RWPE2 (cell line): ENCODE results near the gene LARGE1.

Experiments
- ATAC-seq: fragments of 200-7000 bp; cut with Tn5 transposase; 3 replicates; pipeline ENCODE4 v1.9.1; 2021; ENCODE audit warnings: low read depth
- DNase-seq: peaks from one replicate; pipeline ENCODE4 v3.0.0-alpha.2; 2020; ENCODE audit warnings: low spot score
- H3K27ac ChIP-seq: fragments of 450-650 bp; 2 replicates; pipeline ENCODE4 v1.5.1; 2017; ENCODE audit warnings: mild to moderate bottlenecking; ENCODE audit not compliant: poor library complexity, severe bottlenecking
- H3K27me3 ChIP-seq: fragments of 250-450 bp; sonication (Bioruptor Pico); 2 replicates; pipeline ENCODE4 v1.5.1; 2021; ENCODE audit warnings: mild to moderate bottlenecking, moderate library complexity; ENCODE audit not compliant: insufficient read depth, poor library complexity, severe bottlenecking
- H3K36me3 ChIP-seq: fragments of 250-450 bp; sonication (Bioruptor Pico); 2 replicates; pipeline ENCODE4 v1.5.1; 2020; ENCODE audit warnings: low read depth, mild to moderate bottlenecking, moderate library complexity
- H3K4me1 ChIP-seq: fragments of 250-450 bp; sonication (Bioruptor Pico); 2 replicates; pipeline ENCODE4 v1.5.1; 2021; ENCODE audit warnings: mild to moderate bottlenecking, moderate library complexity; ENCODE audit not compliant: insufficient read depth, poor library complexity, severe bottlenecking
- H3K4me3 ChIP-seq: fragments of 250-450 bp; sonication (Bioruptor Pico); 2 replicates; pipeline ENCODE4 v1.5.1; 2021; ENCODE audit warnings: mild to moderate bottlenecking, moderate library complexity; ENCODE audit not compliant: severe bottlenecking
- H3K9me3 ChIP-seq: fragments of 250-450 bp; sonication (Bioruptor Pico); 2 replicates; pipeline ENCODE4 v1.5.1; 2021; ENCODE audit warnings: mild to moderate bottlenecking, moderate library complexity; ENCODE audit not compliant: severe bottlenecking
- TF ChIP-seq, protein P1 (sequence below): fragments of 450-650 bp; IDR thresholded peaks from one replicate; pipeline ENCODE4 v1.5.1; 2017; ENCODE audit warnings: mild to moderate bottlenecking, moderate library complexity; ENCODE audit not compliant: poor library complexity, severe bottlenecking

LARGE1 gene

DNA sequence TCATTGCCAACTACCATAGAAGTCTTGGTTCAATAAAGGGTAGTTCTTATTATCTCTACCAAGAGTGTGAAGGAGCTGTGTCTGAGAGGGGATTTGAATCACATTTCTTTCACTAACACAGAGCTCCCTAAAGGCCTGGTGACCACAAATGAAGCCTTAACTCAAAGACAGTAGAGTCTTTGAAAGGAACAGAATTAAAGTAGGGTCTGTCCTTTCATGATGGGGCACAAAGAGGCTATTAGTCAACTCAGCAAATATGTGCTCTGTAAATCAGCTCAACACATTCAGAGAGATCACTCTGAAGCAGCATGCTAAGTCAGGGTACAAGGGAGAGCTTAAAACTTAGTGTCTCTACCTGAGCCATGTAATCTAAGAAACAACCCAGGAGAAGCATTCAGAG lies 649.7 kb downstream of the LARGE1 start:
- Histone ChIP-seq H3K9me3 (no peaks in the 10 kb centered on the region), H3K36me3 (no peaks in the 10 kb centered on the region), H3K27ac (no peak overlapping the region), H3K4me1 (no peaks in the 10 kb centered on the region), H3K27me3 (no peaks in the 10 kb centered on the region), H3K4me3 (no peak overlapping the region)
- no peak for DNase-seq
- ATAC-seq: no peak
- TF ChIP-seq, protein P1, sequence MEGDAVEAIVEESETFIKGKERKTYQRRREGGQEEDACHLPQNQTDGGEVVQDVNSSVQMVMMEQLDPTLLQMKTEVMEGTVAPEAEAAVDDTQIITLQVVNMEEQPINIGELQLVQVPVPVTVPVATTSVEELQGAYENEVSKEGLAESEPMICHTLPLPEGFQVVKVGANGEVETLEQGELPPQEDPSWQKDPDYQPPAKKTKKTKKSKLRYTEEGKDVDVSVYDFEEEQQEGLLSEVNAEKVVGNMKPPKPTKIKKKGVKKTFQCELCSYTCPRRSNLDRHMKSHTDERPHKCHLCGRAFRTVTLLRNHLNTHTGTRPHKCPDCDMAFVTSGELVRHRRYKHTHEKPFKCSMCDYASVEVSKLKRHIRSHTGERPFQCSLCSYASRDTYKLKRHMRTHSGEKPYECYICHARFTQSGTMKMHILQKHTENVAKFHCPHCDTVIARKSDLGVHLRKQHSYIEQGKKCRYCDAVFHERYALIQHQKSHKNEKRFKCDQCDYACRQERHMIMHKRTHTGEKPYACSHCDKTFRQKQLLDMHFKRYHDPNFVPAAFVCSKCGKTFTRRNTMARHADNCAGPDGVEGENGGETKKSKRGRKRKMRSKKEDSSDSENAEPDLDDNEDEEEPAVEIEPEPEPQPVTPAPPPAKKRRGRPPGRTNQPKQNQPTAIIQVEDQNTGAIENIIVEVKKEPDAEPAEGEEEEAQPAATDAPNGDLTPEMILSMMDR: no peak

DNA sequence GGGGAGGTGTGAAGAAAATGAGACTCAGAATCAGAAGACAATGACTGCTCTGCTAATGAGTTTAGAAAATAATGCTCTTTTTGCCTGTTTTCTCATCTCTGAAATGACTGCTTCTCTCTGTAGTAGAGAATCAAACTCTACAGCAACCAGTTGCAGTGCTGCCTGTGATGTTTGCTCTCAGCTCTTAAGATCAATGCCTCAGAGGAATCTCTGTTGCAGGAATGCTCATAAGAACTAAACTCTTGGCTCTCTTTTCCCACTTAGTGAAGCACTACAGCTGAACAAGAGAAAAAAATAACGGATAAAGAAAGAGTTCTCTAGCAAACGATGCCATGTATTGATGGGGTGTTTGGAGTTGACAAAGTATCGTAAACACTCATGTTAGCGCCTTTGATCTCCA lies 658.6 kb downstream of the LARGE1 start:
- TF ChIP-seq, protein P1: no peak
- Histone ChIP-seq H3K27ac (no peak overlapping the region), H3K36me3 (no peaks in the 10 kb centered on the region), H3K4me1 (no peaks in the 10 kb centered on the region), H3K4me3 (no peak overlapping the region), H3K27me3 (no peaks in the 10 kb centered on the region), H3K9me3 (no peaks in the 10 kb centered on the region)
- ATAC-seq: no peak
- no peak for DNase-seq

DNA sequence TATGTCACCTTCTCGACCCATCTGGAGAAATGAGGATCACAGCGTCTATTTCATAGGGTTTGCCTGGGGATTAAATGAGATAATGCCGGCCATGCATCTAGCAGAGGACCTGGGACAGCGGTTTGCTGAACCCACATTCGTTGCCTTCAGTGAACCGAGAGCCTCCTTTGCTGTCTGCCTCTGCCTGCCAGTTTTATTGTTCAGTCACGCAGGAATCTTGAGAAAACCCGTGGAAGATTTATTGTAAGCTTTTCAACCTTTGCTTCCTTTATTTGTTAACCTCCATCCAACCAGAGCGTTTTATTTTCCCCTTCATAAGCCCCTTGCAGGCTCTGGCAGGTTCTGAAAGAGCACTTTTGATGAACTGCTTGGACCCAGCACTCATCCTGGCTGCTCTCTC lies 659.8 kb downstream of the LARGE1 start:
- ATAC-seq (no peak), DNase-seq (no peak)
- no peak overlapping the region for H3K4me3 ChIP-seq
- TF ChIP-seq, protein P1: no peak
- H3K27ac ChIP-seq: no peak overlapping the region
- no peaks in the 10 kb centered on the region for H3K36me3 ChIP-seq
- no peaks in the 10 kb centered on the region for H3K9me3 ChIP-seq
- no peaks in the 10 kb centered on the region for H3K27me3 ChIP-seq
- H3K4me1 ChIP-seq: no peaks in the 10 kb centered on the region

DNA sequence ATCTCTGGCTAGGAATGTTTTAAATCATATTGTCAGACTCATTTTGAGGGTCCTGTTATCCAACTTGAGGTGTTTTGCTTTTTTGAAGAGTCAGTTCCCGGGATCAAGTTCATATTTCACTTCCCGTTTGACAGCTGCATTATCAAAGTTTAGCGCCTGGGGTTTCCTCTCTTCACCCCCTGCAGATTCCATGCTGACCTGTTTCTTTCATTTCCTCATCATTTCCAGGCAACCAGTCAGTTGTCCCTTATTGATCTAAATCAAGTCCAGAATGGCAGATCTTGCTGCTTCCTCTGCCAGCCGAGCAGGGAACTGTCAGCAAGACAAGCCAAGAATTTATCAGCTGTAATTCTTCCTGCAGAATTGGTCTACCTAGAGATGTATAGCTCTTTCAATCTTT lies 664.5 kb downstream of the LARGE1 start:
- no peaks in the 10 kb centered on the region for H3K4me1 ChIP-seq

DNA sequence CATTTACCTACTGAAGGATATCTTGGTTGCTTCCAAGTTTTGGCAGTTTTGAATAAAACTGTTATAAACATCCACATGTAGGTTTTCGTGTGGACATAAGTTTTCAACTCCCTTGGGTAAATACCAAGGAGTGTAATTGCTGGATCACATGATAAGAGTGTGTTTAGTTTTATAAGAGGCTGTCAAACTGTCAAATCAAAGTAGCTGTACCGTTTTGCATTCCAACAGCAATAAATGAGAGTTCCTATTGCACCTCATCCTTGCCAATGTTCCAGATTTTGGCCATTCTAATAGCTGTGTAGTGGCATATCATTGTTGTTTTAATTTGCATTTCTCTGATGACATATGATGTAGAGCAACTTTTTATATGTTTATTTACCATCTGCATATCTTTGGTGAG lies 671.3 kb downstream of the LARGE1 start:
- H3K27ac ChIP-seq: no peak overlapping the region

More for the DNA sequence above, 664.5 kb downstream of the LARGE1 start:
- no peaks in the 10 kb centered on the region for H3K27me3 ChIP-seq
- ATAC-seq (no peak), DNase-seq (no peak)
- H3K9me3 ChIP-seq: no peaks in the 10 kb centered on the region
- no peak overlapping the region for H3K4me3 ChIP-seq
- no peak overlapping the region for H3K27ac ChIP-seq
- H3K36me3 ChIP-seq: no peaks in the 10 kb centered on the region
- TF ChIP-seq, protein P1: no peak

More for the DNA sequence above, 671.3 kb downstream of the LARGE1 start:
- Histone ChIP-seq H3K4me1 (peaks cover 13% of the 10 kb centered on the region), H3K4me3 (no peak overlapping the region), H3K27me3 (no peaks in the 10 kb centered on the region), H3K9me3 (no peaks in the 10 kb centered on the region), H3K36me3 (no peaks in the 10 kb centered on the region)
- DNase-seq (no peak), ATAC-seq (no peak)
- TF ChIP-seq, protein P1: no peak
